ENCODE results near the gene COX8A.

Gene COX8A

DNA sequence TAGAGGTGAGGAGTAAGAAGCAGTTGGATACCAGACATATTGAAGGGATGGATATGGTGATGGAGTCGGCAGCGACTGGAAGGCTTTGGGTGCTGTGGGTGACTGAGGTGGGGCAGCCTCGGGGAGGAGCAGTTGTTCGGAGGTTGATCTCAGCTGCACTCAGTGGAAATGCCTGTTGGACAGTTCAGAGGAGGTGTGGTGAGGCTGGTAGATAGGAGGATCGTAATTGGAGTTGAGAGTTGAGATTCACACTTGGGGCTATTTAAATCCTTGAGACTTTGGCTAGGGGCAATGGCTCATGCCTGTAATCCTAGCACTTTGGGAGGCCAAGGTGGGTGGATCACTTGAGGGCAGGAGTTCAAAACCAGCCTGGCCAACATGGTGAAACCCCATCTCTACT is 18.7 kb downstream of the COX8A start:
- Histone ChIP-seq H3K9me3 (no peaks in the 10 kb centered on the region), H3K4me2 (peak overlapping the region; percentile 66; the same call in 1 of the 2 replicates), H3K36me3 (peaks cover 95% of the 10 kb centered on the region), H3K27ac (no peak overlapping the region), H4K20me1 (peaks cover 87% of the 10 kb centered on the region), H3K4me3 (no peak overlapping the region), H3K4me1 (peaks cover 47% of the 10 kb centered on the region), H3K27me3 (no peaks in the 10 kb centered on the region), H3K9ac (no peak overlapping the region)
- no peak for TF ChIP-seq Cebpa-rat (IDR thresholded peaks at IDR 0.05)

GRCh38 chr11:63993993-63994392 is 19.6 kb downstream of the COX8A start:
- Histone ChIP-seq H3K27ac (no peak overlapping the region), H3K9me3 (no peaks in the 10 kb centered on the region), H3K36me3 (peaks cover 95% of the 10 kb centered on the region), H3K9ac (peak overlapping the region; percentile 23; the same call in 1 of the 2 replicates), H3K4me1 (peaks cover 53% of the 10 kb centered on the region), H3K4me2 (peak overlapping the region; percentile 66), H3K27me3 (no peaks in the 10 kb centered on the region), H3K4me3 (no peak overlapping the region), H4K20me1 (peaks cover 89% of the 10 kb centered on the region)
- no peak for TF ChIP-seq Cebpa-rat (IDR thresholded peaks at IDR 0.05)

- Histone ChIP-seq H3K4me2 (no peak overlapping the region), H3K27me3 (0 out of 2 replicates have a peak, but pooled peaks cover 7% of the 10 kb centered on the region), H4K20me1 (peaks cover 97% of the 10 kb centered on the region), H3K4me3 (no peak overlapping the region), H3K4me1 (peaks cover 78% of the 10 kb centered on the region), H3K36me3 (peaks cover 72% of the 10 kb centered on the region), H3K9ac (no peak overlapping the region), H3K9me3 (no peaks in the 10 kb centered on the region), H3K27ac (no peak overlapping the region)
- TF ChIP-seq Cebpa-rat (IDR thresholded peaks at IDR 0.05) = no peak
Measured at GRCh38 chr11:63996512-63996911, 22.1 kb downstream of the COX8A start.

GRCh38 chr11:63997104-63997700 is 22.8 kb downstream of the COX8A start:
- Histone ChIP-seq H3K4me2 (peak overlapping the region; percentile 97), H3K4me1 (peaks cover 85% of the 10 kb centered on the region), H3K9me3 (no peaks in the 10 kb centered on the region), H3K36me3 (peaks cover 66% of the 10 kb centered on the region), H3K27me3 (0 out of 2 replicates have a peak, but pooled peaks cover 7% of the 10 kb centered on the region), H3K4me3 (no peak overlapping the region), H4K20me1 (peaks cover 98% of the 10 kb centered on the region), H3K27ac (peak overlapping the region; percentile 26; the same call in 1 of the 2 replicates), H3K9ac (peak overlapping the region; percentile 15)
- no peak for TF ChIP-seq Cebpa-rat (IDR thresholded peaks at IDR 0.05)

DNA sequence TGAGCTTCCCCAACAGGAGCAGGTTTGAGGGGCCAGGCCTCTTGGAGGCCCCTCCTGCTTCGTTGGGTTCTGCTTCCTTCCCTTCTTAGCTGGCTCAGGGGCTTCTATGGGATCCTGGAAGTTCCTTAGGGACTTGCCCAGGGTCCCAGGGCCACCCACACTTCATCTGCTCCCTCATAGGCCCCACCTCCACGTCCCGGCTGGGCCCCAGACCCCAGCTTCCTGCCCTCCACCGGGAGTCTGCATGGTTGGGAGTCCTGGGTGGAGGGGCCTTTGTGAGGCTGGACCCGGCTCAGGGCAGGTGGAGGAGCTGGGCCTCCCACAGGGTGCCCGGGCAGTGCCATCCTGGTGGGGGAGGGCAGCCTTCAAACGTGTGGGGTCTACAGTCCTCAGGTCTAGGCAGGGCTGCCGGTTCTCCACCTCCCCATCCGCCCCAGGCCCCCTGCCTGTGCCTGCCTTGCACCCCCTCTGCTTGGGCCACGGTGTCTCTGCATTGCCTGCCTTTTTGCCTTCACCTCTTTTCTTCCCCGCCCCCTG is 23.4 kb downstream of the COX8A start:
- peak overlapping the region; percentile 97 for H3K4me2 ChIP-seq
- no peaks in the 10 kb centered on the region for H3K9me3 ChIP-seq
- H3K4me3 ChIP-seq = no peak overlapping the region
- peaks cover 87% of the 10 kb centered on the region for H3K4me1 ChIP-seq
- peaks cover 100% of the 10 kb centered on the region for H4K20me1 ChIP-seq
- TF ChIP-seq Cebpa-rat (IDR thresholded peaks at IDR 0.05) = no peak
- H3K27ac ChIP-seq = peak overlapping the region; percentile 26; the same call in 1 of the 2 replicates
- peak overlapping the region; percentile 15; the same call in 1 of the 2 replicates for H3K9ac ChIP-seq
- 0 out of 2 replicates have a peak, but pooled peaks cover 7% of the 10 kb centered on the region for H3K27me3 ChIP-seq
- H3K36me3 ChIP-seq = peaks cover 61% of the 10 kb centered on the region

DNA sequence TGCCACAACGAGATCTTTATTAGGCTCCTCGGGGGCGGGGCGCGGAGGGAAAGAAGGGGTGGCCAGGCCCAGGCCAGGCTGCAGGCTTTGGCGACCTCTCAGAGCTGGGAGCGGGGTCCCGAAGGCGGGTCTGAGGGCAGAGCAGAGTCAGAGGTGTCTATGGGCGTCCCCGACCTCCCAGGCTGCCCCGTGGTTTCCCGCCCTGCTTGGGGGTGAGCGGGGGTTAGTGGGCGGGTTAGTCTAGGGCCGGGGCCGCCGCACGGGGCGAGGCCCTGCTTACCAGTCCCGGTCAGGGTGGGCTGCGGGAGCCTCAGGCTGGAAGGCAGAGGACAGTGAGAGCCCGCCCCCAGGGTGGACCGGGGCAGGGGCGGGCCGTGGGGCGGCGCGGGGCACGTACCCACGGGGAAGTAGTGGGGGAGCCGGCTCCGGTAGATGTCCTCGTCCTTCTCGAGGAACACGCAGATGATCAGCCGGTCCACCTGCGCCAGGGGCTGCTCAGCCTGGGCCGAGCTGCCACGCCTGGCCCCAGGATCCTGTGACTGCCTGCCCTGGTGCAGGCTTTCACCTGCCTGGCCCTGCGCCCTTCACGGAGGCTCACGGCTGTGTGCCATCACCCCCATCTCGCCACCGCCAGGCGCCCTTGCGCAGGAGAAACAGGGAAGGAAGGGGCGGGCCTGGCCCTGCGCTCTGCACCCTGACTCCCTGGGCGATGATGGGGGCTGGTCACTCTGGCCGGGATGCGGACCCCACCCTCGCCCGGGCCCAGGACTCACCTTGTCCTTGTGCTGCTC is 24.3 kb downstream of the COX8A start:
- Histone ChIP-seq H3K4me3 (peak overlapping the region; percentile 55), H3K9me3 (no peaks in the 10 kb centered on the region), H3K27ac (no peak overlapping the region), H3K9ac (no peak overlapping the region), H3K4me2 (peak overlapping the region; percentile 97), H3K27me3 (0 out of 2 replicates have a peak, but pooled peaks cover 7% of the 10 kb centered on the region), H4K20me1 (peaks cover 99% of the 10 kb centered on the region), H3K36me3 (peaks cover 53% of the 10 kb centered on the region), H3K4me1 (peaks cover 87% of the 10 kb centered on the region)
- no peak for TF ChIP-seq Cebpa-rat (IDR thresholded peaks at IDR 0.05)

GRCh38 chr11:63999349-64000025 is 25.1 kb downstream of the COX8A start:
- H3K9me3 ChIP-seq = no peaks in the 10 kb centered on the region
- H3K36me3 ChIP-seq = peaks cover 45% of the 10 kb centered on the region
- peaks cover 87% of the 10 kb centered on the region for H3K4me1 ChIP-seq
- H3K27ac ChIP-seq = no peak overlapping the region
- H4K20me1 ChIP-seq = peaks cover 99% of the 10 kb centered on the region
- H3K9ac ChIP-seq = no peak overlapping the region
- H3K4me3 ChIP-seq = peak overlapping the region; percentile 55
- 0 out of 2 replicates have a peak, but pooled peaks cover 7% of the 10 kb centered on the region for H3K27me3 ChIP-seq
- no peak for TF ChIP-seq Cebpa-rat (IDR thresholded peaks at IDR 0.05)
- peak overlapping the region; percentile 97 for H3K4me2 ChIP-seq

- Histone ChIP-seq H3K4me1 (peaks cover 85% of the 10 kb centered on the region), H3K4me3 (peak overlapping the region; percentile 55), H3K36me3 (peaks cover 39% of the 10 kb centered on the region), H3K9me3 (no peaks in the 10 kb centered on the region), H3K27me3 (0 out of 2 replicates have a peak, but pooled peaks cover 7% of the 10 kb centered on the region), H3K4me2 (peak overlapping the region; percentile 97), H4K20me1 (peaks cover 95% of the 10 kb centered on the region), H3K27ac (no peak overlapping the region), H3K9ac (peak overlapping the region; percentile 29; the same call in 1 of the 2 replicates)
- no peak for TF ChIP-seq Cebpa-rat (IDR thresholded peaks at IDR 0.05)
Measured at GRCh38 chr11:64000026-64000739, 25.8 kb downstream of the COX8A start.
